ENCODE results near the gene SLC34A3.
A peak's percentile ranks its signal among the peaks of the same experiment; 100 is the strongest.

The SLC34A3 gene

GRCh38 chr9:137206602-137207001 is 24.1 kb upstream of the SLC34A3 start:
- no peak for DNase-seq (ENCODE audit: low read depth, low spot score)
- no peak for TF ChIP-seq CTCF (IDR thresholded peaks at IDR 0.05; ENCODE audit: low read depth, low read length)
- in situ Hi-C loops (cut with HindIII; ENCODE audit: low sequenced_read_pairs), result no loop called here
- H3K4me3 ChIP-seq (ENCODE audit: low read depth, low read length), result peak overlapping the region; percentile 90

GRCh38 chr9:137211532-137211931 is 19.2 kb upstream of the SLC34A3 start:
- in situ Hi-C loops (cut with HindIII; ENCODE audit: low sequenced_read_pairs), result no loop called here
- TF ChIP-seq CTCF (IDR thresholded peaks at IDR 0.05; ENCODE audit: low read depth, low read length), result no peak
- H3K4me3 ChIP-seq (ENCODE audit: low read depth, low read length), result no peak overlapping the region
- no peak for DNase-seq (ENCODE audit: low read depth, low spot score)

- no peak for DNase-seq (ENCODE audit: low read depth, low spot score)
- in situ Hi-C loops (cut with HindIII; ENCODE audit: low sequenced_read_pairs), result no loop called here
- TF ChIP-seq CTCF (IDR thresholded peaks at IDR 0.05; ENCODE audit: low read depth, low read length), result no peak
- no peak overlapping the region for H3K4me3 ChIP-seq (ENCODE audit: low read depth, low read length)
Measured at GRCh38 chr9:137212520-137212919, 18.2 kb upstream of the SLC34A3 start.

GRCh38 chr9:137213160-137214060 is 17.3 kb upstream of the SLC34A3 start:
- in situ Hi-C loops (cut with HindIII; ENCODE audit: low sequenced_read_pairs), result no loop called here
- no peak for DNase-seq (ENCODE audit: low read depth, low spot score)
- TF ChIP-seq CTCF (IDR thresholded peaks at IDR 0.05; ENCODE audit: low read depth, low read length), result peak; percentile 25
- H3K4me3 ChIP-seq (ENCODE audit: low read depth, low read length), result no peak overlapping the region

- no peak for TF ChIP-seq CTCF (IDR thresholded peaks at IDR 0.05; ENCODE audit: low read depth, low read length)
- no peak overlapping the region for H3K4me3 ChIP-seq (ENCODE audit: low read depth, low read length)
- DNase-seq (ENCODE audit: low read depth, low spot score), result no peak
- in situ Hi-C loops (cut with HindIII; ENCODE audit: low sequenced_read_pairs), result no loop called here
Measured at GRCh38 chr9:137214620-137215019, 16.1 kb upstream of the SLC34A3 start.

GRCh38 chr9:137215196-137215986 is 15.3 kb upstream of the SLC34A3 start:
- in situ Hi-C loops (cut with HindIII; ENCODE audit: low sequenced_read_pairs), result no loop called here
- TF ChIP-seq CTCF (IDR thresholded peaks at IDR 0.05; ENCODE audit: low read depth, low read length), result no peak
- DNase-seq (ENCODE audit: low read depth, low spot score), result no peak
- no peak overlapping the region for H3K4me3 ChIP-seq (ENCODE audit: low read depth, low read length)
